ENCODE results near the gene SLIT1.

The SLIT1 gene

DNA sequence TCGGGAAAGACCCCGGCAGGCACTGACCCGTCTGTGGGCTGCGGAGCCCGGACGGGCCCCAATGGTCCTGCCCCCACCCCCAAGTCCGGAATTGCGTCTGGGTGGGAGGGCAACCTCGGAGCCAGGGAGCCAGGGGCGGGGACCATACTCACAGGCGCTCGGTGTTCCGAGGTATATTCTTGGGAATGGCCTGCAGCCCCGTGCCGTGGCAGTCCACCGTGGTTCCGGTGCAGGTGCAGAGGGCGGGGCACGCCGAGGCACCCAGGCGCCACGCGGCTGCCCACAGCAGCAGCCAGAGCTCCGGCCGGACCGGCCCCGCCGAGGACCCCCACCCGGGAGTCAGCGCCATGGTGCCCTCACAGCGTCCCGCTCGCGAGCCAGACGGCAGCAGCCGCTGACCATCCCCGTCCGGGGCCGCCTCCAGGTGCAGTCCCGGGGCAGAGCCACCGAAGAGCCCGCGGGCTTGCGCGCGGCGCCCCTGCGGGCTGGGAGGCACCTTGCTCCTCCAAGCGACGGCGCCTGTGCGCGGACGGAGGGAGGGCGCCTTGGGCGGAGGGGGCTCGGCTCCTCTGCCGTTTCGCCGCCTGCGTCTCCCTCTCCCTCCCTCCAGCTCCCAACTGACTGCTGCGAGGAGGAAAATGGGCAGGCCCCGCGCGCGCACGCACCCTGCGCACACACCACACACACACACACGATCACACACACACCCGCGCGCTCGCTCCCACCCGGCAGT is at the start of gene SLIT1:
Gene SLIT1 (minus strand): TSS at position 634 of the 733 bp plus-strand sequence. CDS start 285 bp downstream, at position 349.
- DNase-seq (ENCODE audit: low read depth in 2 of 2, low spot score in 1 of 2): no peak

DNA sequence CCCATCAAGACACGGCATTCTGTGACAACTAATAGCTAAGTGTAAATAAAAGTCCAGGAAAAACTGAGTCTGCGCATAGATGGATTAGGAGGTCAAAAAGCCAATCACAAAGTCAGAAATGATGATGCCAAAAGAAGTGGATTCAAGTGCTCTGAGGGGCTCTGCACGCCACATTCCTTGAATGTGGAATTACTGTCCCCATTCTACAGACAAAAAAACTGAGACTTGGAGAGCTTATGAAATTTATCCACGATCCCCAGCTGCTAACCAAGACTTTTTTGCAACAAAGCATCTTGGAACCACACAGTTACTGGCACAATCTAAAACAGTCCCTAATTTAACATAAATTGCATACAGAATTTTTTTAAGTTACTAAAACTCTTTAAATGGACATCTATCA is 49.6 kb upstream of the SLIT1 start:
- DNase-seq (ENCODE audit: low read depth in 2 of 2, low spot score in 1 of 2): no peak

DNA sequence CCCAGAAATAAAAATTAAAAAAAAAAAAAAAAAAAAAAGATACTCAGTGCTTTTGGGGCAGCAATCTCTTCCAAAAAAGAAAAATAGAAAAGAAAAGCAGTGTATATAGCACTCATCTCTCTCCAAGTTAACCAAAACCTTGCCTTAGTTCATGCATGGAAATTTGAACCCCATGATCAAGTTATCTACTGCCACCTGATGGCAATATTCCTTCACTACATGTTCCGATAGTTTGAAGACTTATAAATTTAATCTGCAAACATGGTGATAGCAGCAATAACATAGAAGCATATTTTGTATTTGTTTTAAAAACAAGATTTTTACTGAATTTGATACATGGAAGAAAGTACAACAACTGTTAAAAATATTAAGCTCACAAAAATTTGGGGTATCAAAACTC is 48.6 kb upstream of the SLIT1 start:
- DNase-seq (ENCODE audit: low read depth in 2 of 2, low spot score in 1 of 2): no peak

DNA sequence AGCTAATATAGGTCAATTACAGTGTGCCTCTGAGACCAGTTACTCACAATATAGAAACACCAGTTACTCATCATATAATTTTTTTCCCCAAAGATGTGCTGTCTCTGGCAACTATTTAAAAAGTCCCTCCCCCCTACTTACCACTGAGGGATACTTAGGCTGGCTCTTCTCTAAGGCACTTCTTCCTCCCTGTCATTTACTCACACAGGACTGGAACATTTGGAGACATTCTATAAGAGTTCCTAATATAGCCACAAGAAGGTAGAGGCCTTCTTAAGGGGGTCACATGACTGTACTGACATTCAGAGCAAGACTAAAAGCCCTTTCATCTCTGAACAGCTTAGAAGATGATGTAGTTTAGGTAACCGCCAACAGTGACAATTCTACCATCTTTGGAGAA is 44.4 kb upstream of the SLIT1 start:
- DNase-seq (ENCODE audit: low read depth in 2 of 2, low spot score in 1 of 2): no peak

DNA sequence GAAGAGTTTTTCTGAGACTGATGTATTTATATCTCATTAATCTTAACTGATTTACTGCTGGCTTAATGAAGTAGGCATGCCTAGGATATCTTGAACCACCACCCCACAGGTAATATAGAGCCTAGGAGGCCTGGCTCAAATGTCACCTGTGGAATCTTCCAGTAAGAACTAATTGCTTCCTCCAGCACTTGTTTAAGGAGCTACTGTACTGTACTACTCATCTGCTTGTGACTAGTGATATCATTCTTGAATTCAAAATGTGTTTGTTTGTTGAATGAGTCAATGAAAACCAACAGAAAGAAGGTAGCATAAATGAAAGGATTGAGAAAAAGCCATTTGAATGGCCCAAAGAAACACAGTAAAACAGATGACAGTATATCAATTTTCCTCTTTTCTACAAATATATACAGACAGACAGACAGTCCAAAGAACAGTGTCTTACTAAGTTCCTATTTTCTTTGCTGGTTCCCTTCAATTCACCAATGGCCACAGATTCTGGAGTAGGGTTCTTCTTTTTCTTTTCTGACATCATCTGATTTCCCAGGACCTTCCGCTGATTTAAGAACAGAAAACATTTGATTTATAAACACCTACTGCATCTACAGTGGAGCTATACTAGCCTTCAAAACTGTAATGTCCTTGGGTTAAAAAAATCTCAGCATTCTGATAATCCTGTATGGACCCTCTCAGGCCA is 43.7 kb upstream of the SLIT1 start:
- DNase-seq (ENCODE audit: low read depth in 2 of 2, low spot score in 1 of 2): no peak

DNA sequence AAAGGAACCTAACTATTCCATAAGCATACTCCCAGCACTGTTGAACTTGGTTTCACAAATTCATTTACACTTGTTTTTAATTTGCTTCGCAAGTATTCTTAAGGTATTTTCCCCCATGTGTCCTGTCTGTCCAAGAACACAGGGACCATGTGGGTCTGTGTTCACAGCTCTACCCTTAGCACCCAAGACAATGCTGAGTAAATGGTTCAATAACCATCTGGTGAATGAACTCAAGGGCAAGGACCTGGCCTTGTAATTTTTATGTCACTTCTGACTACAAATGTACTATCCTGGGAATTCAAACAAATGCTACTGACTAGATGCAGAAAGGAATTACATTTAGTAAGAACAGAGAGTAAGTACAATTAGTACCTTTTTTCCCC is 43.0 kb upstream of the SLIT1 start:
- DNase-seq (ENCODE audit: low read depth in 2 of 2, low spot score in 1 of 2): no peak

DNA sequence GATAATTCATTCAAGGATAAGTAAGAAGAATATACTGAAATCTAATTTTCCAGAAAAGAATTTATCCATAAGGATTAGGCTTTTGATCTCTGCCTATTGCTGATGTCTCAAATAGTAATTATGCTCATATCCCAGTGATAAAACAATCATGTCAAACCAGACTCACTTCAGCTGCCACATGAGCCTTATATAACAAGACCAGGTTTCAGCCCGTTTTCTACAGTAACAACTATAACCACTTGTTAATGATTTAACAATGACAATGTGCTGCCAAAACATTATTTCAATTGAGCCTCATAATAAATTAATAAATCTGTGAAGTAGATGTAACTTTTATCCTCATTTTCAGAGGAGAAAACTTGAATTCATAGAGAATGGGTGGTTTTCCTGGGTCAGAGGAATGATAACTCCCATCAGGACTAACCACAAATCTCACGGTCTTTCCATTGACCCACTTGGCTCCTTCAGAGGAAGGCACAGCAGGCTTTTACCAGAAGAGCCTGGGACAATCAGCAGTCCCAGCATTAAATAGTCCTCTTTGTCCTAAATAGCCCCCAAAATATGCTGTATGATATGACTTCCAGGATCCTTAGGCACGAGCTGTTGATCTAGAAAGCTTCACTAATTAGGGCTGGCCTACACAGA is 42.5 kb upstream of the SLIT1 start:
- no peak for DNase-seq (ENCODE audit: low read depth in 2 of 2, low spot score in 1 of 2)

DNA sequence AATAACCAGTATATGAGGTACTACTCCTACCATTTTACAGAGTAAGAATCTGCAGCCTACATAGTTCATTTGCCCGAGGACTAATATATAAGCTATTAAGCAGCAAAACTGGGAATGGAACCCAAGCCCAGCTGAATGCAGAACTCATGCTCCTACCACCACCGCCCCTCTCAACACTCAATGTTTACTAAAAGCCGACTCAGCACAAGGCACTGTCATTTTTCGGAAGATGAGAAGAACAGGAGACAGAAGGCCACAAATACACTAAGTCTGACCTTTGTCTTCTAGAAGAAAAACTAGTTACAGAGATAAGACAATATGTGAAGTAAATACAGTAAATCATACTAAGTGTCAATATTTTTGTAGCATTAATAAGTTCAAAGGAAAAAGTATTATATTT is 40.6 kb upstream of the SLIT1 start:
- no peak for DNase-seq (ENCODE audit: low read depth in 2 of 2, low spot score in 1 of 2)

DNA sequence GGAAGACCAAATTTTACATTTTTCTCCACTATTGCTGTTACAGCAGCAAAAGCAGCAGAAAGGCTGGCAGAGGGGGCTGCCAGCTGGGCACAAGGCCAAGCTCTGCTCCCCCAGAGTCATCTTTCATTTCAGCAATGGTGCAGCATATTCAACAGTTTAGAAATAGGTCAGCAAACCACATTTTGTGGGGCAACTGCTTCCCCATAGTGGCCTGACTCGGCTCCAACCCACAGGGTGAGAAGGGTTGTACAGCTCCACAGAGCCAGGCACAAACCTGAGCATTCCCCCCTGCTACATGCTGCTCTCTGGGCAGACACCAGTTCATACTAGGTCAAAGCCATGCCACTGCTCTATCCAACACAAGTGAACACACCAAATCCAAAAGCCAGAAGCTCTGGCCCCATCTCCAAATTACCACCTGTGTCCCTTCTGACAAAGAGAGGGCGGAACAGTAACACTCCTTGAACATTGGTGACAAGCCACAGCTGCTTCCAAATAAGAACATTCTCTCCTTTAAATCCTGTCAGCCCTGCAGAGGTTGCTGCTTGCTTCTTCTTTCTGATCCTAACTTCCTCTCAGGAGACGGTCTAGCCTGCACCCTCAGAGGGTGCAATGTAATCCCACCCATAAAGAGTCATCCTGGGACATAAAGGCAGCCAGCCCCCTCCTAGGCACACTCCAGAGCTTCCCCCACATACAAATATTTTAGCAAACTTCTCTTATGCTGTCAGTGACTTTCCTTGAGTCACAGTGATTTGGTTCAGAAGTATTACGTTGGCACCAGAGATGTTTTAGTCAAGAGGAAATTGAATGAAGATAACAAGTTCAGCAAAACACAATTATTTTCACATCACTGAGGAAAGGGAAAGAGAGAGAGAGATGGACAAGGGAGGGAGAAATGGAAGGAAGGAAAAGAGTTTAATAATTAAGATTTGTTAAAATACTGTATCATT is 39.0 kb upstream of the SLIT1 start:
- no peak for DNase-seq (ENCODE audit: low read depth in 2 of 2, low spot score in 1 of 2)

DNA sequence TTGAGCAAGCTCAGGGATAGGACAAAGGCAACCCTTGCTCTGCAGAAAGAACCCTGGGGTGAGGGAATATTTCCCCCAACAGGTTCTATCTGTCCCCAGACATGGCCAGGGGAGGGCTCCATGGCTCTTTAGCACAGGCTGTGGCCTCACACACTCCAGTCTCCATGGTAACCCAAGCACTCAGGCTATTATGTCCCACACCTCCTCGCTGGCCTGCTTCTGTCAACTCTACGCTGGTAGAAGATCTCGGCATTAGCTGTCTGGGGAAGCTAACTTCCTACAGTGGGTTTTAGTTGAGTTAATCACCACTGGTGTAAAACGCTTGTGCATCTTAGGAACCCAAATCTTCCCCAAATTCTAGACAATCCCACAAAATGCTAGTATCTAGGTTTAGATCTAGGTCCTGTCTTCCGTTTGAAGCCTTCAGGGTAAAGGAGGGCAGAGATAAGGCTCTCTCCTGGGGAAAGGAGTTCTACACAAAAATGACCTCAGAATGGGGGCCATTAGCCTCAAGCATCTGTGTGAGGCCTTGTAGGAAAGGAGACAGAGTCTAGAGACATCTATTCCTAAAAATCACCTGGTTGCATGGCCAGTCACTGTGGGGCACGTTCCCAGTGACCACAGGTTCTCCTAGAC is 36.7 kb upstream of the SLIT1 start:
- DNase-seq (ENCODE audit: low read depth in 2 of 2, low spot score in 1 of 2): no peak

DNA sequence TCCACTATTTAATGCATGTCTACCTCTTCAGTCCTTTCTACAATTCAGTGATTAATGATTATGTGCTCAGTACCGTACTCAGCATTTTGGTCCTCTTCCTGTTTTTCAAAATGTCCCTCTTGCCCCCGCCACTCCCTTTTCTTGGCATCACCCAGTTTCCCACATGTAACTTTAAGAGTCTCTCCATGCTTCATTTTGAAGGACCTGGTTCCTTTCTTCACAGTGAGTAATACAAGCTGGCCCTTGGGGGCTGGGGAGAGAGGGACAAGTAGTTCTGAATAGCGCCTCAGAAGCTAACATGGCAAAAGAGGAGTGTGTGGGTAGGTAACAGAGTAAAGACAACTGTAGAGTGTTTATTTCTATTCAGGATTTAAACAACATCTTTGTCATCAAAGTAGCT is 34.6 kb upstream of the SLIT1 start:
- no peak for DNase-seq (ENCODE audit: low read depth in 2 of 2, low spot score in 1 of 2)

DNA sequence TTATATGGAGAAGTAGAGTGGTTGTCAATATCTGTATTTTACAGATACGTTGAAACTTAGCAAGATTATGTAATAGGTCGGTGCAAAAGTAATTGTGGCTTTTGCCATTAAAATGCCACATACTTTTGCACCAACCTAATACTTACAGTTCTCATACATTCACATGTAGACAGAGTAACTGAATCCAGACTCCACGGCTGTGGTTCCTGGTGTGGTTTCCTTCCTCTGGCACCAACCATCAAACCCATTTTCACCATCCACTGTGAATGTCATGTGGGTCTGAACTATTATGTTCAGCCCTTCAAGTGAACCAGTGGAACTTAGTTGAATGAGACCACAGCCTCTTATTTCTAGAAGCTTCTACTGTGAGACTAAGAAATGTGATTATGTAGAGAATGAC is 31.5 kb upstream of the SLIT1 start:
- no peak for DNase-seq (ENCODE audit: low read depth in 2 of 2, low spot score in 1 of 2)

DNA sequence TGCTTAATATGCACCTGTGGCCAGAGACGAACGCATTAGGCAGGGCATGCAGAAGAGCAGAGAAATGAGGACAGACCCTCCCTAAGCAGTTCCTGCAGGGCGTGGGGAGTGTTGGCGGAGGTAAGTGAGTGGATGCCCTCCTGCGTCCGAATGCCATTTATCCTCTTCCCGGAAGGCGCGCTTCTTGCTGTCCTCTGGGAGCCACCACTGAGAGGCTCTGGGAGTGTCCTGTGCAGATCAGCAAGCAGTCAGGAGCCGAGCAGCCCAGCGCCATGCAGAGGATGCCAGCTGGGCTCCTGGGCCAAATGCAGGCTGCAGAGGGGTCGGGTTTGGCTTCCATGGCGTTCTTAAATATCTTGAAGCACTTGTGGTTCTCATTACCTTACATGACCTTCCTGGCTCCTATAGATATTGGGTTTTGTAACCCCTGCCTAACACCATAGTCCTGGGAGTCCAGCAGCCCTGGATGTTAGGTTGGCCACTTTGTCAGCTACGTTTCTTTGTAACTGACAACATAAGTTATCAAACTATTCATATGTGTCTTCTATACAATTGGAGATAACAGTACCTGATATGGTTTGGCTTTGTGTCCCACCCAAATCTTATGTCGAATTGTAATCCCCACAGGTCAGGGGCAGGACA is 30.0 kb upstream of the SLIT1 start:
- DNase-seq (ENCODE audit: low read depth in 2 of 2, low spot score in 1 of 2): no peak

DNA sequence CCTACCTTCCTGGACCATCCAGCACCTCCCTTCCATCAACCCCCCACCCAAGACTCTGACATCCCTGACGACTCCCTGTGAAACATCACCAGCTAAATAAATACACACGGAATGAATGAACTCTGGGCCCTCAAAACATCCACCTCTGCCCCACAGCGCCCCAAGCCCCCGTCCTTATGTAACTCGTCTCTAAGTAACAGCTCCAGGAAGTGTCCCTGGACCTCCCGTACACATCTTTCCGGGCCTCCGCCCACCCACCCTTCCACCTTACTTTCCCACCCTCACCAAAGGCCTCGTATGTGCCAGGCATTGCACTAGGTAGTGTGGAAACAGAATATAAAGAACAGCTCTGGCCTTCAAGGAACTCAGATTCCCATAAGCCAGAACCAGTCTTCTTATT is 27.7 kb upstream of the SLIT1 start:
- DNase-seq (ENCODE audit: low read depth in 2 of 2, low spot score in 1 of 2): no peak

DNA sequence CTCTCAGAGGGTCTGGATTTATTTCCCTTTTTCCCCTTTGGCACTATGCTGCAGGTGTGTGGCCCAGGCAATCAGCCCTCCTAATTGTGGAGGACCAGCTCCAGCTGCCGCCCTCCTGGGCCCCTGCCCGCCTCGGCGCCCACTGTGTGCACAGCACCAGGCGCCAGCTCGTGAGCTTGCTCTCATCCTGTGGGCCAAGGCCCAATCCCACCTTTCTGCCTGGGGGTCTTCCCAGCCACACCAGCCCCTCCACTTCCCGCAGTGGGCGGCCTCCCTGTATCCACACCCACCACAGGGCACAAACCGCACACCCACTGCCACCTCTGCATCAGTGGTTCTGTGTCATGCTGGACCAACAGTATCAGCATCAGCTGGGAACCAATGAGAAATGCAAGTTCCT is 25.5 kb upstream of the SLIT1 start:
- no peak for DNase-seq (ENCODE audit: low read depth in 2 of 2, low spot score in 1 of 2)

DNA sequence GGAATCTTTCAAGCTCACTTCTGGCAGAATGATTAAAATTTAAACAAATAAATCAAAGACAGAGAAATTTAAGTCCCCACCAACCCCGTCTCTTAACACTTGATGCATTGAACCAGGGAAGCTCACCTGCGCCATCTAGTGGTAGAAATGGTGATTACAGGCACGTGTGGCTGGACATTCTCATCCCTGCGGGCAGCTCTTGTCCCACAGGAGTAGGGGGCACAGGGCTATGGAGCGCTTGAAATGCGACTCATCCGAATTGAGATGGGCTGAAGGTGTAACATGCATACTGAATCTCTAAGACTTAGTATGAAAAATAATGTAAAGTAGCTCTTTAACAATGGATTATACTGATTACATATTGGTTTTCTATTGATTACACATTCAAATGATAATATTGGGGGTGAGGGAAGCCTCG is 24.8 kb upstream of the SLIT1 start:
- DNase-seq (ENCODE audit: low read depth in 2 of 2, low spot score in 1 of 2): peak; percentile 23 to 64

DNA sequence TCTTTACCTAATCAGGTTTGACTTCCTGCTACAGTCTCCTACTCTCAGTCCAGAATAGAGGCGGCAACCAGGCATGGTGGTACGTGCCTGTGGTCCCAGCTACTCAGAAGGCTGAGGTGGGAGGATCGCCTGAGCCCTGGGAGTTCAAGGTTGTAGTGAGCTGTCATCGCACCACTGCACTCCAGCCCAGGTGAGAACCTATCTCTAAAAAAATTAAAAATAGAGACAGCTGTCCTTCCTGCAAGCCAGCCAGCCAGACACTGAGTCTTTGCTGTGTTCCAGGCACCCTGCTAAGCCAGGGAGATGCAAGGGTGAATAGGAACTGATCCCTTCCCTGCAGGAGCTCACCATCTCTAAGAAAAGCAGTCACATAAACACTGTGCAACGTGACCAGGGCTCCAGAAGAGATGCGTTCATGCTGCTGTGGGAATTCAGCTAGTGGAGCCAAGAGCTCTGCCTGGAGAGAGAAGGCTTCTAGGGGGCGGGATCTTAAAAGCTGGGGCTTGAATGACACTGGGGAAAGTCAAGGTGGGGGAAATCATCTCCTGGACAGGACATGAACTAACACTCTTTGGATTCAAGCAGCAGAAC is 22.1 kb upstream of the SLIT1 start:
- DNase-seq (ENCODE audit: low read depth in 2 of 2, low spot score in 1 of 2): no peak

DNA sequence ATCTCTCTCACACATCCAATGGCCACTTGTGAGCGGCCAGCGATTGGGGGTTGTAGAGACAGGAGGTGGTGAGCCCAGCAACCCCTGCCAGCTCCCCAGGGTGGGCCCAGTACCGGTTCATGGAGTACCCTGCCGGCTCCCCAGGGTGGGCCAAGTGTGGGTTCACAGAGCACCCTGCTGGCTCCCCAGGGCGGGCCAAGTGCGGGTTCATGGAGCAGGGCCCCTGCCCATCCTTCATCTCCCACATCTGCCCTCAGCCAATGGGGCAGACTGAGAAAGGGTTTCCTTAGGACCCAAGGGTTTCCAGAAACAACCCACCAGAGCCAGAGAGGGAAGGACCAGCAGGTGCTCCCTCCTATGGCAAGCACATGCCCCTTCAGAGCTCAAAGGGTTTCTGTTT is 21.4 kb upstream of the SLIT1 start:
- no peak for DNase-seq (ENCODE audit: low read depth in 2 of 2, low spot score in 1 of 2)

DNA sequence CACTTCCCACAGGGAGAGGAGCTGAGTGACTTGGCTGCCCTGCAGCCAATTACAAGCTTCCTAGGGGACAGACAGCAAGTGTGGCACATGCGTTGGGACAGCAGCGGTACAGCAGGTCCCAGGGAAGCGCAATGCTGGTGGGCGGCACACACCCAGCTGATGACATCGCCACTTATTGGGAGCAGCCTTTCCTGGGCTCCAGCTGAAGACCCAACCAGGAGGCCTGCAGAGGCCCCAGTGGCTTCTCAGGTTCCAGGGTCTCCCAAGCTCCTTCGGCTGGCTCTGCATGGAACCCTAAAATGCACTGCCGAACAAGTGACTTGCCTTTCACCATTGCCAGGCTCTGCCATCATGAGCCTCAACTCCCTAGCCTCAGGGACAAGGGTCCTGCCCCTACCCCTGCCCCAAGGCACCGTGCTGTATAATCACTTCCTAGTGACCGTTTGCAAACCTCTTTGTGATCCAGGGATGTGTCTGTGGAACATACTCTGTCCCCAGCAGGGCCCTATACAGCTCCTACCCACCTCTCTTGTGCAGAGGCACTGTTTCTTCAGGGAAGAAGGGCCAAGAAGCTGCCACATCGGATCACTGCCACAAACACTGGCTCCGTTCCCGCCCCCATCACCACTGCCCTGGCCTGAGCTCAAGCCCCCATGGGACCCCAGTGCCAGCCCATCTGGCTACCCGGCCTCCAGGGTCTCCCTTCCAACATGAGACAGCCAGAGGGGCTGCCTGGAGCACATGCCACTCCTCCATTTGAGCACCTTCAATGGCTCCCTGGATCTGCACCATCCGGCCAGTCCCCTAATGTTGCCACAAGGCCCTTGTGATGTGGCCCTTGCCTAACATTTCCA is 19.3 kb upstream of the SLIT1 start:
- no peak for DNase-seq (ENCODE audit: low read depth in 2 of 2, low spot score in 1 of 2)
